ENCODE results near the gene NDUFB3.

DNA sequence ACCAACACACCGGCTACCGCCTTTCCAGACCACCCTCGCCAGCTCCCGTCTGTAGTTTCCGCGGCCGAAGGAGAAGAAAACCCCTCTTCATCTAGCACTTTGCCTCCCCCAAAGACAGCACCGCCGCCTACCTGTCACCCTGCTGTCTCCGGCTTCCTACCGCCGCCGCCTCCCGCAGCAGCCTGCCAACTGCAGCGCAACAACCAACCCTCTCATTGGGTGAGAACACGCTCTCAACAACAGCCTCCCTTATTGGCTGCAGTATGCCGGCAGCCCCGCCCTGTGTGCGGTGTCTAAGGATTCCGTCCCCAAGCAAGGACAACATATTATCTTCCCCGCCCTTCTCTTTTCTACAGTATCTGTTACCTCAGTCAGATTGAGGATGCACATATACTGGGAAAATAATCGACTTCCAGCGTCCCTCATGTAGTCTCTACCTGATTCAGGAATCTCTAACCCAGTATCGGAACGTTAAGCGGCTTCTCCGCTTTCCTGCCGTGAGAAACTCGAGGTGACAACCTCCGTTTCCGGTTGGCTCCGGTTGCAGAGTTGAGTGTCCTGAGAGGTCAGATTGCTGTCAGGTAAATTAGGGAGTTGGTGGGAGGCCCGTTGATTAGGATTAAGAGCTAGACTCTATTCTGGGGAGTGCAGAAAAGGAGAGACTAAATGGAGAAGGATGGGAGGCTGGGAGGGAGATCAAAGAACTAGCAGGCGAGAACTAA lies at the start of gene NDUFB3, which contains the start of gene HYCC2:
- TF ChIP-seq EZH2 (IDR thresholded peaks at IDR 0.05; ENCODE audit: borderline replicate concordance, low read depth, low read length, severe bottlenecking) (no peak), CTCF (IDR thresholded peaks at IDR 0.05; ENCODE audit: borderline replicate concordance, extremely low read depth, low read length, poor library complexity, severe bottlenecking) (peak; percentile 63)
